Skeletal muscle tissue (tissue), 4 donors: ENCODE data around the gene PPP1R16B. TPM values are rescaled to one million over a fixed set of nuclear protein-coding genes. Genes with fewer than 3 reads are reported as not detected.

Experiments
- H3K27ac ChIP-seq: one replicate; pipeline ENCODE4 v1.7.0; 2013; ENCODE audit warnings: mild to moderate bottlenecking, low read depth, low read length, inconsistent platforms
- H3K27me3 ChIP-seq, 3 donors: one replicate each; pipeline ENCODE4 v1.7.0; 2013; ENCODE audit warnings: low read length in 3 of 3; ENCODE audit not compliant: control insufficient read depth in 3 of 3, insufficient read depth in 3 of 3
- H3K36me3 ChIP-seq, 3 donors: one replicate each; pipeline ENCODE4 v1.7.0; 2013; ENCODE audit warnings: low read length in 3 of 3; ENCODE audit not compliant: control insufficient read depth in 3 of 3, insufficient read depth in 3 of 3
- H3K4me1 ChIP-seq, 3 donors: one replicate each; pipeline ENCODE4 v1.7.0; 2013; ENCODE audit warnings: low read length in 3 of 3, mild to moderate bottlenecking in 3 of 3; ENCODE audit not compliant: control insufficient read depth in 3 of 3, insufficient read depth in 3 of 3
- H3K4me3 ChIP-seq, 3 donors: one replicate each; pipeline ENCODE4 v1.7.0; 2013; ENCODE audit warnings: low read length in 3 of 3
- H3K9ac ChIP-seq, 3 donors: one replicate each; pipeline ENCODE4 v1.7.0; 2013; ENCODE audit warnings: low read length in 3 of 3, mild to moderate bottlenecking in 3 of 3, moderate library complexity in 2 of 3, low read depth in 1 of 3
- H3K9me3 ChIP-seq, 3 donors: one replicate each; pipeline ENCODE4 v1.7.0; 2013; ENCODE audit warnings: low read length in 3 of 3; ENCODE audit not compliant: control insufficient read depth in 3 of 3
- total RNA-seq: library from RNA; depleted of rRNA; stranded (reverse); fragments of >200 nt; gene quantifications from one replicate; pipeline ENCODE4 v1.2.3, GENCODE V29; 2014
- donor health status: Osteomylitis.

PPP1R16B gene
- total RNA-seq, 1 donor from 2014 or later, result 4.2 TPM

GRCh38 chr20:38889792-38890496 lies 84.4 kb downstream of the PPP1R16B start:
- H3K36me3 ChIP-seq, result no peaks in the 10 kb centered on the region
- H3K27me3 ChIP-seq, result peaks cover 6 to 33% (median 16%) of the 10 kb centered on the region in 3 donors
- no peaks in the 10 kb centered on the region for H3K9me3 ChIP-seq
- H3K27ac ChIP-seq, result no peak overlapping the region
- H3K4me1 ChIP-seq, result peaks cover 3 to 7% (median 3%) of the 10 kb centered on the region in 3 donors
- no peak overlapping the region for H3K9ac ChIP-seq
- no peak overlapping the region for H3K4me3 ChIP-seq

DNA sequence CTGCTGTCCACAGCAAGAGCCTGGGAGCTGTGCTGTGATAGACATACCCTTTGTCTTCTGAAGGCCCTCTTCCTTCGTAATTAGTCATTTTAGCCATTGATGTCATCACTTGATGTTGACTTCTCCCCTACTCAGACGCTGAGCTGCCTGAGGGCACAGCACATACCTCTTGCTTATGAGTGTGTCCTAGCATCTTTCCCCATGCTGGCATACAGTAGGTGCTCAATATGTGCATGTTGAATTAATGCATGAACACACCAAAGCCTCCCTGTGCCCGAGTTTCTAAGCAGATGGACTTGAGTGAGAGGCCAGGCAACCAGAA lies 85.0 kb downstream of the PPP1R16B start:
- Histone ChIP-seq H3K4me3 (no peak overlapping the region), H3K9me3 (no peaks in the 10 kb centered on the region), H3K27ac (no peak overlapping the region), H3K27me3 (peaks cover 6 to 33% (median 16%) of the 10 kb centered on the region in 3 donors), H3K9ac (no peak overlapping the region), H3K4me1 (peaks cover 3 to 7% (median 3%) of the 10 kb centered on the region in 3 donors), H3K36me3 (no peaks in the 10 kb centered on the region)

GRCh38 chr20:38892091-38892981 lies 86.8 kb downstream of the PPP1R16B start:
- Histone ChIP-seq H3K4me1 (peaks cover 3 to 4% (median 3%) of the 10 kb centered on the region in 3 donors), H3K27me3 (peaks cover 6 to 33% (median 16%) of the 10 kb centered on the region in 3 donors), H3K9me3 (no peaks in the 10 kb centered on the region), H3K9ac (no peak overlapping the region), H3K36me3 (no peaks in the 10 kb centered on the region), H3K27ac (no peak overlapping the region), H3K4me3 (no peak overlapping the region)

DNA sequence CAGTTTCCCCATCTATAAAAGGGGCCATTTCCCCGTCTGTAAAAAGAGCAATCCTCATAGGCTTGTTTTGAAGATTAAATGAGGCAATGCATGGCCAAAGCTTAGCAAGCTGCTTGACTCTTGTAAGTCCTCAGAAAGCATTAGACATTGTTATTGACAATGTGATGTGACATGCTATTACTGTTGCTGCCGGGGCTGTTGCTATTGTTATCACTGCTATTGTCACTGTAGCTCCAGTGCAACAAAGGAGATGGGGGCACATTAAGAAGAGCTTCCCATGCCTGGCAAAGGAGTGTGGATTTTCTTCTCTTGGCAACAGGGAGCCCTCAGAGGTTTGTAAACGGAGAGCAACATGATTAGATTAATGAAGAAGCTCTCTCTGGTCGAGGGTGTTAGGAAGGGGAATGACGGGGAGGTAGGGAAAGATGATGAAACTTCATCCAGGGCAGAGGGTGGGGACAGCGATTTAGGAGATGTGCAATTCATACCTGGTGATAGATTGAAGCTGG lies 87.6 kb downstream of the PPP1R16B start:
- Histone ChIP-seq H3K4me3 (no peak overlapping the region), H3K36me3 (no peaks in the 10 kb centered on the region), H3K27ac (no peak overlapping the region), H3K4me1 (peaks cover 3 to 4% (median 3%) of the 10 kb centered on the region in 3 donors), H3K9me3 (no peaks in the 10 kb centered on the region), H3K9ac (no peak overlapping the region), H3K27me3 (peaks cover 6 to 33% (median 16%) of the 10 kb centered on the region in 3 donors)

GRCh38 chr20:38893565-38894090 lies 88.1 kb downstream of the PPP1R16B start:
- Histone ChIP-seq H3K36me3 (no peaks in the 10 kb centered on the region), H3K4me3 (no peak overlapping the region), H3K27me3 (peaks cover 6 to 33% (median 16%) of the 10 kb centered on the region in 3 donors), H3K4me1 (peaks cover 3 to 4% (median 3%) of the 10 kb centered on the region in 3 donors), H3K9ac (no peak overlapping the region), H3K27ac (no peak overlapping the region), H3K9me3 (no peaks in the 10 kb centered on the region)

DNA sequence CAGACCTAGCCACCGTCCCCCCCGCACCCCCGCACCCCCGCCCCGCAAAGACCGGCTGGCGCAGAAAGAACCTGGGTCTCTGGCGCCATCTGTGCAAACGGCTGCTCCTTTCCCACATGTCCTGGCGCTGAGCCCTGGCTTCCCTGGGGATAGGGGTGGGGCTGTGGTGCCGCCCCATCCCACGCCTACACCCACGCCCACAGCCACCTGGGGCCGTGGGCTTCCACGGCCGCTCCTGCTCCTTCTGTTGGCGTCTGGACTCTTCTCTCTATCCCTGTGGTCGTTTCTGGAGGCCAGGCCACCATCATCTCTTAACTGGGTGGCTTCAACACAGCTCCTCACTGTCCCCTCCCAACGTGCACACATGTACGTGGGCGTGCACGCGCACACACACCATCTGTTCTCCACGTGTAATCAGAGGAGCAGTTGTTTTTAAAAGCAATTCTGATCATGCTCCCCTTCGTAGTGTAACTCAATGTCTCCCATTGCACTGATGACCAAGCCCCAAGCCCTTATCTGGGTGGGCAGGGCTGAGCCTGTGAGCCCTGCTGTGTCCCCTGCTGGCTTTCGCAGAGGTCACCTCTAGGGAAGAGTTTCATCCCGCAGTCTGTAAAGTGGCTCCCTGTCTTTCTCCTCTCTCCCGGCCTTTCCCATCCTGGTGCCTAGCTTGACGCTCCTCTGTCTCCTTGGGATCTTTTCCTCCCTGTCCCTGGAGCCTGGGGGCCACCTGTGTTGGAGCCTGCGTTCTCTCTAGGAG lies 88.8 kb downstream of the PPP1R16B start:
- Histone ChIP-seq H3K4me3 (no peak overlapping the region), H3K27me3 (peaks cover 8 to 36% (median 16%) of the 10 kb centered on the region in 3 donors), H3K27ac (no peak overlapping the region), H3K9me3 (no peaks in the 10 kb centered on the region), H3K4me1 (peaks cover 3 to 4% (median 3%) of the 10 kb centered on the region in 3 donors), H3K36me3 (no peaks in the 10 kb centered on the region), H3K9ac (no peak overlapping the region)

DNA sequence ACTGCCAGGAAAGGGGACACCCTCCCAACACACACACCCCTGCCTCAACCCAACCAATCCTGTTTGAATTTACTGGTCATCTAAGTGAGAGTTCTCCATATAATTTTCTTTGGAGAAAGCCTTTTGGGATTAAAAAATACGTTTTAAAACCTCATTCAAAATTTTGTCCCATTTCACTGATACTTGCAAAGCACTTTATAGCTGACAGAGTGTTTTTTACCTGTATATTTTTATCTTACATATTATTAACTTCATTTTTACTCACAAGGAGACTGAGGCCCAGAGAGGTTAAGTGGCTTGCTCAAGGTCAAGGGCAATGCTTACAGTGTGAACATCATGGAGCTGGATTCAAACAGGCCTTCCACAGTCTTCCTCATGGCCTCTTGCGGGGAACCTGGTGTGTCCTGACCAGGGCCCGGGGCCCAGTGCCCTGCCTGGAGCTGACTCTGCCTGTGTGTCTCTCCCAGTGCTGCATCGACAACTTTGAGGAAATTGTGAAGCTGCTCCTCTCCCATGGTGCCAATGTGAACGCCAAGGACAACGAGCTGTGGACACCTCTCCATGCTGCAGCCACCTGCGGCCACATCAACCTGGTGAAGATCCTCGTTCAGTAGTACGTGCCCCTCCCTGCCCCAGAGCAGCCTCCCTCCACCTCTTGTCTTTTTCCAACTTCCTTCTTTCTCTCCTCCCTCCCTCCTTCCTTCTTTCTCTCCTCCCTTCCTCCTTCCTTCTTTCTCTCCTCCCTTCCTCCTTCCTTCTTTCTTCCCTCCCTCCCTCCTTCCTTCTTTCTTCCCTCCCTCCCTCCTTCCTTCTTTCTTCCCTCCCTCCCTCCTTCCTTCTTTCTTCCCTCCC lies 89.8 kb downstream of the PPP1R16B start:
- Histone ChIP-seq H3K36me3 (no peaks in the 10 kb centered on the region), H3K27me3 (peaks cover 8 to 35% (median 18%) of the 10 kb centered on the region in 3 donors), H3K4me3 (no peak overlapping the region), H3K9me3 (no peaks in the 10 kb centered on the region), H3K27ac (no peak overlapping the region), H3K4me1 (peaks cover 3 to 4% (median 3%) of the 10 kb centered on the region in 3 donors), H3K9ac (no peak overlapping the region)

- H3K9ac ChIP-seq, result no peak overlapping the region
- H3K9me3 ChIP-seq, result no peaks in the 10 kb centered on the region
- peaks cover 14 to 33% (median 23%) of the 10 kb centered on the region in 3 donors for H3K27me3 ChIP-seq
- H3K36me3 ChIP-seq, result no peaks in the 10 kb centered on the region
- H3K27ac ChIP-seq, result no peak overlapping the region
- no peak overlapping the region for H3K4me3 ChIP-seq
- H3K4me1 ChIP-seq, result peaks cover 3 to 4% (median 3%) of the 10 kb centered on the region in 3 donors
Observed at GRCh38 chr20:38896009-38896594, 90.6 kb downstream of the PPP1R16B start.
